Stimulated activated CD8-positive, alpha-beta memory T cell treated with anti-CD3 and anti-CD28 coated beads, Interleukin-7, amount 100 ng/mL, for 24 hours (primary cell): ENCODE data around the gene MRPL49.
"Not testable (repeated sequence)": the region's sequence is repeated elsewhere in the genome, so short reads cannot be mapped to it uniquely, and the experiment has no call there.

Experiments
- DNase-seq: peaks from one replicate; pipeline ENCODE4 v3.0.0-alpha.2; 2020; ENCODE audit warnings: low read depth

Gene MRPL49

DNA sequence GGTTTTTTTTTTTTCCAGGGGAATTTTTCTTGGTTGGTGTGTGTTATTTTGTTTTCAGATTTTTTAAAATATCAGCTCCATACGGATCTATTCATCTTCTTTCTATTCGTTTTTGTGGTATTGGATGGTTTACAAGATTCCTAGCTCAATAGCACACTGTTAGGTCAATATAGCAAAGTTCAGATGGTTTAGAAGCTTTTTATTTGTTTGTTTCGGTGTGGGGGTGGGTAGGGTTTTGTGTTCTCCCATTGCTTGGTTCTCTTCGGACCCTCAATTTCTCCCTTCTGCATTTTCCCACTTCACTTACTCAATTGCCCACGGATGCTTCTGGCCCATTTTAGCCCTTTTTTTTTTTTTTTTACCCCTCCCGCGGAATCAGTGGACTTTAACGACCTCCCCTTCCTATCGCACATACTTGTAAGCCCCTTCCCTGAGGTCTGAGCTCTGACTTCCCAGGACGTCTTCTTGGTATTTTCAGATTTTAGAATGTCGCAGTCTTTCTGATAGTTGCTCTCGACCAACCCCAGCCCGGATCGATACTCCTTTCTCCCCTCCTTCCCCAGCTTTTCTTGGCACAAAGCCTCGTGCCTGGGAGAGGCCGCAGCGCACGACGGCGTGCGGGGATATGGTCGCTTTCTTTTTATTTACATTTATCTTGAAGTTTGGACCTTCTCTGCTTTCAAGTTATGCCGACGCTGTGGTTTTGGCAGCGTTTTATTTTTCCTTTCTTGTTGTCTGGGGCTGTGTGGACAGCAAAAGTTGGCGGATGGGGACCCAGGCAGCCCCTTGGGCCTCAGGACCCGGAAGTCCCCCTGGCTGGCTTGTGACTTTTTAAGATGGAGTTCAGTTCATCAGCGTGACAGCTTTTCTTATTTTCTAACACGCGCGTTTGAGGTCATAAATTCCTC, 43.5 kb downstream of the MRPL49 start:
- no peak for DNase-seq

DNA sequence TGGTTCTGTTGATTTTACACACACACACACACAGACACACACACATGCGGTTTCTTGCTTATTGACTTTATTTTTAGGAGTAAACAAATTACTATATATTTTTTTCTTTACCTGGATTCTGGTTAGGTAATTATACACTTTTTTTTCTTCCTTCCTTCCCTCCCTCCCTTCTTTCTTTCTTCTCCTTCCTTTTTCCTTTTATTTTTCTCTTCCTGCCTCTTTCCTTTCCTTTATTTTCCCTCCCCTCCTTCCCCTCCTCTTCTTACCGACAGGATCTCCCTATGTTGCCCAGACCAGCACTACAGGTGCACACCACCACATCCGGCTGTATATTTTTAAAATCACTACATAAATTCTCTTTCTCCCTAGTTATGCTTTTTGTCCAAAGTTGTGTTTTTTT, 44.8 kb downstream of the MRPL49 start:
- DNase-seq: no peak

DNA sequence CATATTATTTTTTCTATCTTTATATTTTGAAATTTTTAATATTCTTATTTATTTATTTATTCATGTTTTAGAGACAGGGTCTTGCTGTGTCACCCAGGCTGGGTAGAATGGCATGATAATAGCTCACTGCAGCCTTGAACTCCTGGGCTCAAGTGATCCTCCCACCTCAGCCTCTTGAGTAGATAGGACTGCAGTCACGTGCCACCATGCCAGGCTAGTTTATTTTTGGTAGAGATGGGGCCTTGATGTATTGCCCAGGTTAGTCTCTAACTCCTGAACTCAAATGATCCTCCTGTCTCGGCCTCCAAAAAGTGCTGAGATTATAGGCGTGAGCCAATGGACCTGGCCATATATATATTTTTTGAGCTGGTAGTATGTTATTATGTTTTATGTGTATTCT, 45.5 kb downstream of the MRPL49 start:
- DNase-seq: no peak

DNA sequence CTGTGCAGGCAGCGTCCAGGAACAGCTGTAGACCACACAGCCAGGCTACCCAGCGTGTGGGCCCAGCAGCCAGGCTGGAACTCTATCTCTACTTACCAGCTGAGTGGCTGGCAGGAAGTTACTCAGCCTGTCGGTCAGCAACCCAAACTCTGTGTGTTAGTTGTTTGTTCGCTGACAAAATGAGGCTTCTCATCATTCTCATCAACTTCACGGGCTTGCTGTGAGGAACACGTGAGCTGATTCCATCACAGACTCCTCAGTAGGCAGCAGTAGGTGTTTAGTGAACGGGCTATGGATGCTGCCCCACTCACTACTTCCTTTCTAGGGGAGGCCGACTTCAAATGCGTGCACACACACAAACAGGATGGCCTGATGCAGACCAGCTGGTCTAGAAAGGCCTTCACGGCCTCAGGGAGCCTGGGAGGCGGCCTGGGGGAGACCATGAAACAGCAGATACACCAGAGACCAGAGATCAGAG, 47.1 kb downstream of the MRPL49 start:
- no peak for DNase-seq

DNA sequence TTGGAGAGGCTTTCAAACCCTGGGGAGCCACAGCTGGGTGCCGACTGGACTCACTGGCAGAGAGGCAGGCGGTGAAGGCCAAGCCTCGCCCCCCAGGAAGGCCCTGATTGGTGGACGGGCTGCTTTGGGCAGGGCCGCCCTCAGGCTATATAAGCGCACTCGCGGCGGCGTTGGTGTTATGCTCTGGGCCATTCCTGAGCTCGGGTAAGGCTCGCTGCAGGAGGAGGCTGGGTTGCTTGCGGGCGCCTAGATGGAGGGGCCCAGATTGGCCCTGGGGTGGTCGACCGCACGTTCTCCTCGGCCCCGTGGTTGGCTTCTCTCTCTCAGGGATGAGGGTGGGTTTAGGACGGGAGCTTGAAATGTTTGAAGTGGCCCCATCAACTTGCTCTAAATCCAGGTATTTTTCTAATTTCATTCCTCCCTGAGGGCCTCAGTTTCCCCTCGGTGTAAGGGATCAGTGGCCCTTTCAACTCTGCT, 48.0 kb downstream of the MRPL49 start, which contains the start of gene SPDYC:
Gene SPDYC (plus strand): TSS at position 176 of the 477 bp plus-strand sequence. CDS start 1,125 bp downstream, outside the sequence.
- no peak for DNase-seq

DNA sequence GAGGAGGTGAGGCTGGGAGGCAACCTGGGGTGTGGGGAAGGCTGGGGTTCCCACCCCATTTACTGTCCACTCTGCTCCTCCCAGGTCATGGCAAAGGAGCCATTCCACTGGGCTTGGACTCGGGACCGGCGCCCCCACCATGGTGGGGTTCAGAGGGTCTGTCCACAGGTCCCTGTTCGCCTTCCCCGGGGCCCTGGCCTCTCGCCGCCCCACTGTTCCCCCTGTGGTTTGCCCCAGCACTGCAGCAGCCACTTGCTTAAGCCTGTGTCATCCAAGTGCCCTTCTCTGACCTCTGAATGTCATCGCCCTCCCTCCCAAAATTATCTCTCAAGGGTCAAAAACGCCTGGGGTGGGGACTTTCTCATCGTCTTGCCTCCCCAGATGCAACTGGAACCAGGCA, 50.5 kb downstream of the MRPL49 start:
- DNase-seq: no peak

DNA sequence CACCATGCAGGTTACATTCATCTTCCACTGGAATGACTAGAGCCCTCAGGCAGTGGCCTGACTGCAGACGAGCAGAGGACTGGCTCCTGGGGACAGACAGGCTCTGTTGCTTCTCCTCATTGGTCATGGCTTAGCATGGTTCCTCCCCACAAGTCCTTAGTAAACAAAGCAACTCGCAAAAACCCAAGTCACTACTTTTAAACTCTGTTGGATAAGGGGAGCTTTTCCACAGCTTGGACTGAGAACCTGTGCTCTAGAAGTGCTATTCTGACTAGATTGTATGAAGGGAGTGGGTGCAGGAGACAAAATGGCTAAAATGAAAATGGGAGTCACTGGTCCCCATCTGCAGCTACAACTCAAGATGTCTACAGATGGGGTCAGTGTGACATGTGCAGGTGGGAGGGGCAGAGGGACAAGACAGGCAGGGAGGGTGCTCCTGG, 52.5 kb downstream of the MRPL49 start:
- not testable (repeated sequence) for DNase-seq
